ENCODE data around the gene EHF. TPM values are rescaled to one million over a fixed set of nuclear protein-coding genes. Genes with fewer than 3 reads are reported as not detected.

EHF gene
- total RNA-seq, 6 experiments from 2014 or later, result 0.09 TPM; not detected in 5

DNA sequence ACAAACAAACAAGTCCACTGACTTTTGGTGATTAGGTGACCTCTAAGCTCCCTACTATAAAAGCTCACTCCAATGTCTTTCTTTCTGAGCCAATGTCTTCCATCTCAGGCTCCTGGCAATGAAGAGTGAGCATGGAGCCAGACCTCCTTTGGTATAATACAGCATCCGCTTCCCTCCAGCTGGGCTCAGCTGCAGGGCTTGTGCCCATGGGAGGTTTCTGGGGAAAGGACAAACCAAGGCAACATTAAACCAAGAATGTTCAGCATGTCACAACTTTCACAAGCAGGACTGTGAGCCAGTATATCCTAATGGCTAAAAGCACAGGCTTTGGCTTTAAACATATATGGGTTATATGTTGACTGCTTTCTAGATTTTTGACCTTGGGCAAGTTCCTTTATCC, 58.8 kb downstream of the EHF start:
- TF ChIP-seq, protein P1, sequence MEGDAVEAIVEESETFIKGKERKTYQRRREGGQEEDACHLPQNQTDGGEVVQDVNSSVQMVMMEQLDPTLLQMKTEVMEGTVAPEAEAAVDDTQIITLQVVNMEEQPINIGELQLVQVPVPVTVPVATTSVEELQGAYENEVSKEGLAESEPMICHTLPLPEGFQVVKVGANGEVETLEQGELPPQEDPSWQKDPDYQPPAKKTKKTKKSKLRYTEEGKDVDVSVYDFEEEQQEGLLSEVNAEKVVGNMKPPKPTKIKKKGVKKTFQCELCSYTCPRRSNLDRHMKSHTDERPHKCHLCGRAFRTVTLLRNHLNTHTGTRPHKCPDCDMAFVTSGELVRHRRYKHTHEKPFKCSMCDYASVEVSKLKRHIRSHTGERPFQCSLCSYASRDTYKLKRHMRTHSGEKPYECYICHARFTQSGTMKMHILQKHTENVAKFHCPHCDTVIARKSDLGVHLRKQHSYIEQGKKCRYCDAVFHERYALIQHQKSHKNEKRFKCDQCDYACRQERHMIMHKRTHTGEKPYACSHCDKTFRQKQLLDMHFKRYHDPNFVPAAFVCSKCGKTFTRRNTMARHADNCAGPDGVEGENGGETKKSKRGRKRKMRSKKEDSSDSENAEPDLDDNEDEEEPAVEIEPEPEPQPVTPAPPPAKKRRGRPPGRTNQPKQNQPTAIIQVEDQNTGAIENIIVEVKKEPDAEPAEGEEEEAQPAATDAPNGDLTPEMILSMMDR (IDR thresholded peaks at IDR 0.05), result no peak
- no peaks in the 10 kb centered on the region for H3K9me3 Mint-ChIP-seq
- H3K4me3 Mint-ChIP-seq, result no peak overlapping the region
- H3K27me3 Mint-ChIP-seq (ENCODE audit: insufficient read depth), result peaks cover 7% of the 10 kb centered on the region
- peaks cover 28% of the 10 kb centered on the region for H3K4me1 Mint-ChIP-seq (ENCODE audit: low read depth)
- no peak for DNase-seq
- no peaks in the 10 kb centered on the region for H3K36me3 Mint-ChIP-seq (ENCODE audit: low read depth)
- H3K27ac Mint-ChIP-seq, result no peak overlapping the region

DNA sequence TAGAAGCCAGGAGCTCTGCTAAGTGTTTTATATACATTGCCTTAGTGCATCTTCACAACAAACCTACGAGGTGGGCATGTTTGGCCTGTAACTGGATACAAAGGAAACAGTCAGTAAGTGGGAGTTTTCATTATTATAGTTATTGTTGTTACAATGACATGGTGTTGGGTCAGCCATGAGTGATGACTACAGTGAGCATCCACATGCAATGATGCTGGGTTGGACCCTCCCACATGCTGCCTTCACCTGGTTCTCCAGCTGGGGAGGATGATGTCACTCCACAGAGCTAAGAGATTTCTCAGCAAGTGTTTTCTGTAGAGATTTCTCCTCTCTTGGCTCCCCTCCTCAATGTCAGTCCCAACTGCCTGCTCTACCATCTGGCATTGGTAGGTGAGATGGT, 59.3 kb downstream of the EHF start:
- Mint-ChIP-seq H3K27me3 (ENCODE audit: insufficient read depth) (peaks cover 5% of the 10 kb centered on the region), H3K4me1 (ENCODE audit: low read depth) (peaks cover 33% of the 10 kb centered on the region), H3K4me3 (no peak overlapping the region), H3K9me3 (no peaks in the 10 kb centered on the region), H3K36me3 (ENCODE audit: low read depth) (no peaks in the 10 kb centered on the region), H3K27ac (no peak overlapping the region)
- DNase-seq, result no peak
- TF ChIP-seq, protein P1 (IDR thresholded peaks at IDR 0.05), result no peak

DNA sequence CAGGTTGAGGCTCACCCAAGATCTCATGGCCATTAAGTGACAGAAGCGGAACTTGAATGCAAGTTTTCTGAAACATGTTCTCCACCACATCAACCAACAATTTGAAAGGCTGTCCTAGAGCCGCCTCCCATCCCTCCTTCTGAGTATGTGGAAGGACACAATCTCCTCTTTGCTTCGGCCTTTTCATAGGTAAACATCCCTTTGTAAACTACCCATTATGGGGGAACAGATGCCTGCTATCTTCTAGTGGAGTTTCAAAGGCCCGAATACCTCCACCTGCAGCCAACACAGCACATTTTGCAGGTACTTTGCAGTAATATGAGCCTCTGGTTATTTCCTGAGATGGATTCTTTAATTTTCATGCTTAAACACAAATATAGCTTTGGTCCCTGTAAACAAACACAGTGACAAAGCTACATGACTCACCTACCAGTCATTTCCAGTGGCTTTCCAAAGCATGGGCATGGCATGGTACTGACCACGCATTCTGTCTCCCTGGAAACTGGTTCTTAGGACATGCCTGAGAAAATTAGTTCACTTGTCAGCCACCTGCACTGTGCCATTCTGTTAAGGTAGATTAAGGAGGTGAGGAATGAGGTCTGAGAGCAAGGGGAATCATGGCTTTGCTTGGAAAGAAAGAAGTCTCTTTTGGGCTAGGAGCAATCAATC, 60.2 kb downstream of the EHF start:
- Mint-ChIP-seq H3K36me3 (ENCODE audit: low read depth) (no peaks in the 10 kb centered on the region), H3K4me1 (ENCODE audit: low read depth) (peaks cover 41% of the 10 kb centered on the region), H3K27me3 (ENCODE audit: insufficient read depth) (peaks cover 3% of the 10 kb centered on the region), H3K27ac (peak overlapping the region; percentile 54), H3K4me3 (no peak overlapping the region), H3K9me3 (no peaks in the 10 kb centered on the region)
- peak; percentile 83 for DNase-seq
- TF ChIP-seq, protein P1 (IDR thresholded peaks at IDR 0.05), result no peak

- Mint-ChIP-seq H3K27ac (no peak overlapping the region), H3K4me1 (ENCODE audit: low read depth) (peaks cover 42% of the 10 kb centered on the region), H3K4me3 (no peak overlapping the region), H3K27me3 (ENCODE audit: insufficient read depth) (peaks cover 3% of the 10 kb centered on the region), H3K9me3 (no peaks in the 10 kb centered on the region), H3K36me3 (ENCODE audit: low read depth) (no peaks in the 10 kb centered on the region)
- DNase-seq, result no peak
- TF ChIP-seq, protein P1 (IDR thresholded peaks at IDR 0.05), result no peak
Observed at GRCh38 chr11:34682825-34683224, 61.9 kb downstream of the EHF start.

- H3K9me3 Mint-ChIP-seq, result no peaks in the 10 kb centered on the region
- no peak overlapping the region for H3K4me3 Mint-ChIP-seq
- no peak overlapping the region for H3K27ac Mint-ChIP-seq
- DNase-seq, result no peak
- H3K27me3 Mint-ChIP-seq (ENCODE audit: insufficient read depth), result peaks cover 3% of the 10 kb centered on the region
- TF ChIP-seq, protein P1 (IDR thresholded peaks at IDR 0.05), result no peak
- no peaks in the 10 kb centered on the region for H3K36me3 Mint-ChIP-seq (ENCODE audit: low read depth)
- H3K4me1 Mint-ChIP-seq (ENCODE audit: low read depth), result peaks cover 42% of the 10 kb centered on the region
Observed at GRCh38 chr11:34683396-34683795, 62.5 kb downstream of the EHF start.

All from HFFc6 (cell line).